BJ (cell line): ENCODE measurements around the gene DGLUCY. TPM values are rescaled to one million over a fixed set of nuclear protein-coding genes. Genes with fewer than 3 reads are reported as not detected.
"Not testable (repeated sequence)": the region's sequence is repeated elsewhere in the genome, so short reads cannot be mapped to it uniquely, and the experiment has no call there.

Experiments
- CTCF ChIA-PET: fragments of 350-600 bp; formaldehyde crosslinking; extraction: SDS; loops from one replicate; lab custom pipeline; 2021; ENCODE audit warnings: antibody characterized with exemption, inconsistent platforms; lab: Yijun Ruan, JAX
- POLR2A ChIA-PET: fragments of 300-600 bp; sonication (Branson Sonifier 250); formaldehyde crosslinking; extraction: SDS; loops from one replicate; lab custom pipeline; 2021; ENCODE audit warnings: antibody characterized with exemption; lab: Charles Lee
- DNase-seq: peaks from one replicate; pipeline ENCODE4 v3.0.0-alpha.2; 2011; ENCODE audit warnings: low read depth
- H3K27me3 ChIP-seq: 2 replicates; pipeline ENCODE4 v1.6.0; 2011; ENCODE audit warnings: low read length; ENCODE audit not compliant: control insufficient read depth, insufficient read depth
- H3K36me3 ChIP-seq: 2 replicates; pipeline ENCODE4 v1.5.1; 2011; ENCODE audit warnings: low read length; ENCODE audit not compliant: control insufficient read depth, insufficient read depth
- H3K4me3 ChIP-seq: 2 replicates; pipeline ENCODE4 v1.5.1; 2011; ENCODE audit warnings: low read depth, mild to moderate bottlenecking, control low read depth, low read length
- polyA plus RNA-seq: library from polyadenylated mRNA; depleted of rRNA; stranded (reverse); fragments of >200 nt; gene quantifications from 2 replicates; pipeline ENCODE4 v1.2.3, GENCODE V29; 2011
- TF ChIP-seq, protein P1 (sequence below): IDR thresholded peaks from 2 replicates; pipeline ENCODE4 v1.5.1; 2011; ENCODE audit warnings: low read depth, mild to moderate bottlenecking, control low read depth, inconsistent platforms, low read length, moderate library complexity; ENCODE audit not compliant: insufficient read depth

Gene DGLUCY
- polyA plus RNA-seq, 1 experiment, result 18.9 TPM

DNA sequence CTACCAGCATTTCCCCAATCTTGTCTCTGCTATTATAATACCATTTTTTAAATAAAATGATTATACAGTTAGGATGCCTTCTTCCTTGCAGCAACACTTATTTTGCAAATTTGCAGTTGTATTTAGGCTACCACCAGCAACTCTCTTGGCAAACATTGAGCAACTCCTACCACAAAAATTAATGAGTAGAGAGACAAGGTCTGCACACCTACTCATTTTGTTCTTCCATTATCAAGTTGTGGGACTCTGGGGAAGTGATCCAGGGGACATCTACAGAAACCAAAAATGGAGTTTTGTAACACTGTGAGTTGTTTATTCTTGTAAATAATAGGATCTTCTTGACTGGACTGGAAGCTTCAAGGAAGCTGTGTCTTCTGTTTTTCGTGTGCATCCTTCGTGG, 38.6 kb downstream of the DGLUCY start:
- Histone ChIP-seq H3K27me3 (no peaks in the 10 kb centered on the region), H3K4me3 (no peak overlapping the region), H3K36me3 (no peaks in the 10 kb centered on the region)
- TF ChIP-seq, protein P1, sequence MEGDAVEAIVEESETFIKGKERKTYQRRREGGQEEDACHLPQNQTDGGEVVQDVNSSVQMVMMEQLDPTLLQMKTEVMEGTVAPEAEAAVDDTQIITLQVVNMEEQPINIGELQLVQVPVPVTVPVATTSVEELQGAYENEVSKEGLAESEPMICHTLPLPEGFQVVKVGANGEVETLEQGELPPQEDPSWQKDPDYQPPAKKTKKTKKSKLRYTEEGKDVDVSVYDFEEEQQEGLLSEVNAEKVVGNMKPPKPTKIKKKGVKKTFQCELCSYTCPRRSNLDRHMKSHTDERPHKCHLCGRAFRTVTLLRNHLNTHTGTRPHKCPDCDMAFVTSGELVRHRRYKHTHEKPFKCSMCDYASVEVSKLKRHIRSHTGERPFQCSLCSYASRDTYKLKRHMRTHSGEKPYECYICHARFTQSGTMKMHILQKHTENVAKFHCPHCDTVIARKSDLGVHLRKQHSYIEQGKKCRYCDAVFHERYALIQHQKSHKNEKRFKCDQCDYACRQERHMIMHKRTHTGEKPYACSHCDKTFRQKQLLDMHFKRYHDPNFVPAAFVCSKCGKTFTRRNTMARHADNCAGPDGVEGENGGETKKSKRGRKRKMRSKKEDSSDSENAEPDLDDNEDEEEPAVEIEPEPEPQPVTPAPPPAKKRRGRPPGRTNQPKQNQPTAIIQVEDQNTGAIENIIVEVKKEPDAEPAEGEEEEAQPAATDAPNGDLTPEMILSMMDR, result no peak
- POLR2A ChIA-PET, result no interaction called here
- CTCF ChIA-PET, result interaction anchor here (1.1 to 1.2 kb wide), 2 partner anchors 19 to 24 kb away, joined by 3 read pairs; no protein-coding TSS in a partner anchor
- no peak for DNase-seq

DNA sequence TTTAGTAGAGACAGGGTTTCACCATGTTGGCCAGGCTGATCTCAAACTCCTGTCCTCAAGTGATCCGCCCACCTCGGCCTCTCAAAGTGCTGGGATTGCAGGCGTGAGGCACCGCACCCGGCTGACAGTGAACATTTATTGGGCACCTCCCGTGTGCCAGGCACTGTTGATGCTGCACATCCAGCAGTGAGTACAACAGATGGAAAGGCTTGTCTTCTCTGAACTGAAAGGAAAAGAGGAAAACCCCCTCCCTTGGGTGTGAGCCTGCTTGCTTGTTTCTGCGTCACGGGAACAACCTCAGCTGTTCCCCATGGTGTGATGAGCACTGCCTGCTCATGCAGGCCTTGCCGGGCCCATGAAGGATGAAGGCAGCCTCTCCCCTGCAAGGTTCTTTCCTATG, 39.5 kb downstream of the DGLUCY start:
- TF ChIP-seq, protein P1, result no peak
- ChIA-PET POLR2A (no interaction called here), CTCF (interaction anchor here (1.1 to 2.2 kb wide), 6 partner anchors 17 to 251 kb away, joined by 3 to 10 read pairs (median 3); no protein-coding TSS in a partner anchor)
- DNase-seq, result no peak
- Histone ChIP-seq H3K27me3 (no peaks in the 10 kb centered on the region), H3K36me3 (no peaks in the 10 kb centered on the region), H3K4me3 (no peak overlapping the region)

DNA sequence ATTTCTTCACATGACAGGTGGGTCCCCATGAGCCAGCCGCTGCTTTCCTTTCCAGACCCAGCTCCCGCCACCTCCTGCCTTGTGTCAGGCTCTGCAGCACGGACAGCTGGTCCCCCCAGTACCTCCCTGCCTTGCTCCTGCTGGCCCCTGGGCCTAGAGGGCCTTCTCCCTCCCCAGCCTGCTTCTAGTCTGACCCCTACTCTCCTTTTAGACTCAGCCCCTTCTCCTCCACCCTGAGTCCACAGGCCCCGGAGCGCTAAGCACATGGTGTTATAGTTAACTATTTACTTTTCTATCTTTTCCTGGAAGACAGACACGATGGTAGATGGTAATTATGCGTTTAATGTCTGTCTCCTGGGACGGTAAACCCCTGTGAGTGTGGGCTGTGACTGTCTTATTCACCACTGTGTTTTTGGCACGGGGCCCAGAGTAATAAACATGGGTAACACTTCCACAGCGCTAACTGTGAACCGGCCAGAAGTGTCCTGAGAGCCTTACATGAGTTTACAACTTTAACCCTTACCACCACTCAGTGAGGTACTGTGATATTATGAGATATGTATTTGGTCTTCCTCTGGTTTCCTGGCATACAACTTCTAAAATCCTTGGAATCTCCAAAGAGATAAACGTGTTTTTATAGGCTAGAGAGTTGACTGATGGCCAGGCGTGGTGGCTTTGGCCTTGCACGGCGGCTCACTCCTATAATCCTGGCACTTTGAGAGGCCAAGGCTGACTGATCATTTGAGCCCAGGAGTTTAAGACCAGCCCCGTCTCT, 41.2 kb downstream of the DGLUCY start:
- H3K36me3 ChIP-seq, result no peaks in the 10 kb centered on the region
- TF ChIP-seq, protein P1, result no peak
- no peak for DNase-seq
- no peak overlapping the region for H3K4me3 ChIP-seq
- CTCF ChIA-PET, result interaction anchor here (1.0 to 2.2 kb wide), 5 partner anchors 18 to 252 kb away, joined by 3 to 10 read pairs (median 3); no protein-coding TSS in a partner anchor
- no peaks in the 10 kb centered on the region for H3K27me3 ChIP-seq
- POLR2A ChIA-PET, result no interaction called here

DNA sequence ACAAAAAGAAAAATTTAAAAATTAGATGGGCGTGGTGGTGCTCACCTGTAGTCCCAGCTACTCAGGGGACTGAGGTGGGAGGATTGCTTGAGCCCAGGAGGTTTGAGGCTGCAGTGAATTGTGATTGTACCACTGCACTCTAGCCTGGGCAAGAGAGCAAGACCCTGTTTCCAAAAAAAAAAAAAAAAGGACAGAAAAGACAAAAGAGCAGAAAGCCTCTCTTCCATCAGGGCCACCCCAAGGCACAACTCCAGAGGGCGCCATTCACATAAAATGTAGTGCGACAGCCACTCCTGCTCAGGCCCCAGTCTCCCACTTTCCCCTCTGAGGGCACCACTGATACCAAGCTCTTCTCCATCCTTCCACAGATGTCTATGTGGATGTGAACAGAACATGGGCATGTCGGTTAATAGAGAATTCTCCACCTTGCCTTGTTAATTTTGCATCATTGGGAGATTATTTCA, 41.8 kb downstream of the DGLUCY start:
- ChIA-PET CTCF (interaction anchor here (1.0 to 2.2 kb wide), 2 partner anchors 22 to 48 kb away, joined by 3 to 4 read pairs; no protein-coding TSS in a partner anchor), POLR2A (no interaction called here)
- DNase-seq, result no peak
- TF ChIP-seq, protein P1, result no peak
- no peaks in the 10 kb centered on the region for H3K27me3 ChIP-seq
- no peak overlapping the region for H3K4me3 ChIP-seq
- no peaks in the 10 kb centered on the region for H3K36me3 ChIP-seq

DNA sequence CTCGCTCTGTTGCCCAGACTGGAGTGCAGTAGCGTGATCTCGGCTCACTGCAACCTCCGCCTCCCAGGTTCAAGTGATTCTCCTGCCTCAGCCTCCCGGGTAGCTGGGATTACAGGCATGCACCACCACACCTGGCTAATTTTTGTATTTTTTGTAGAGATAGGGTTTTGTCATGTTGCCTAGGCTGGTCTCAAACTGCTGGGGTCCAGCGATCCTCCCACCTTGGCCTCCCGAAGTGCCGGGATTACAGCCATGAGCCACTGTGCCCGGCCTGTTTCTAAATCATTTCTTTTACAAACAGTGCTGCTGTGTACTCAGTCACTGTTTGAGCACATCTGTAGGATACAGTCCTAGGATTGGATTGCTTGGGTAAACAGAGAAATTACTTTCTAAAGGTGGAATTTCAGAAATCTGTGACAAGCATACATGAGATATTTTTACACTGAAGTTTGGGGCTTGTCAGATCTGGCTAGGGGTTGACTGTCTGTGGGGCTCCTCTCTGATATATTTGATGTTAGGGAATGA, 42.3 kb downstream of the DGLUCY start:
- CTCF ChIA-PET, result interaction anchor here (1.0 kb wide), 1 partner anchor 49 kb away, joined by 3 read pairs; no protein-coding TSS in a partner anchor
- POLR2A ChIA-PET, DNase-seq, H3K27me3 ChIP-seq, H3K36me3 ChIP-seq, H3K4me3 ChIP-seq: not testable (repeated sequence)

DNA sequence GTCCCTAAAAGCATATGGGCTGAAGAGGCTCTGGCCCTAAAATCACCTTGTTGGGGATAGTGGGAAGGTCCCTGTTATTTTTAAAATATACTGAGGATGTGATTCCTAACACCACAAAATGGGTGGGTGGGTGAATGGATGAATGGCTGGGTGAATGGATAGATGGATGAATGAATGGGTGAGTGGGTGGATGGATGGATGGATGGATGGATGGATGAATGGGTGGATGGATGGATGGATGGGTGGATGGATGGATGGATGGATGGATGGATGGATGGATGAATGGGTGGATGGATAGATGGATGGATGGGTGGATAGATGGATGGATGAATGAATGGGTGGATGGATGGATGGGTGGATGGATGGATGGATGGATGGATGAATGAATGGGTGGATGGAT, 43.0 kb downstream of the DGLUCY start:
- POLR2A ChIA-PET, H3K4me3 ChIP-seq, CTCF ChIA-PET, H3K27me3 ChIP-seq, DNase-seq, H3K36me3 ChIP-seq: not testable (repeated sequence)
